ENCODE data around the gene PNPLA1.

DNA sequence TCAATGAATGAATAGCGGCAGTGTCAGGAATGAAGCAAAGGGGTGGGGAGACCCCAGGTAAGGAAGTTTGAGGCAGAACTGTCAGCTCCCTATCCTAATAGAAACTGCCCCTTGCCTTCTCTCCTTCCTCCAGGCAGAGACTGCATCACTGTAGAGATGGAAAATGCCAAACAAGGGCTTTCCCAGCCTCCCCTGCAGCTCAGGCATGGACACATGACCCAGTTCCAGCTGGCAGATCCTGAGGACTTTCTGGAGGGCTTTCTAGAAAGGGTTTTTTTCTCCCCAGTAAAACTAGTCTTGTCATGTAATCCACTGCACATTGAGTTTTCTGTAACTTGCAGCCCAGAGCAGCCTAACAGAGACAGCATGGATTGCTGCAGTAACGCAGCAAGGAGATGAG is 17.9 kb upstream of the PNPLA1 start:
- no peak for TF ChIP-seq POLR2A (IDR thresholded peaks at IDR 0.05)
- TF ChIP-seq, protein P1, sequence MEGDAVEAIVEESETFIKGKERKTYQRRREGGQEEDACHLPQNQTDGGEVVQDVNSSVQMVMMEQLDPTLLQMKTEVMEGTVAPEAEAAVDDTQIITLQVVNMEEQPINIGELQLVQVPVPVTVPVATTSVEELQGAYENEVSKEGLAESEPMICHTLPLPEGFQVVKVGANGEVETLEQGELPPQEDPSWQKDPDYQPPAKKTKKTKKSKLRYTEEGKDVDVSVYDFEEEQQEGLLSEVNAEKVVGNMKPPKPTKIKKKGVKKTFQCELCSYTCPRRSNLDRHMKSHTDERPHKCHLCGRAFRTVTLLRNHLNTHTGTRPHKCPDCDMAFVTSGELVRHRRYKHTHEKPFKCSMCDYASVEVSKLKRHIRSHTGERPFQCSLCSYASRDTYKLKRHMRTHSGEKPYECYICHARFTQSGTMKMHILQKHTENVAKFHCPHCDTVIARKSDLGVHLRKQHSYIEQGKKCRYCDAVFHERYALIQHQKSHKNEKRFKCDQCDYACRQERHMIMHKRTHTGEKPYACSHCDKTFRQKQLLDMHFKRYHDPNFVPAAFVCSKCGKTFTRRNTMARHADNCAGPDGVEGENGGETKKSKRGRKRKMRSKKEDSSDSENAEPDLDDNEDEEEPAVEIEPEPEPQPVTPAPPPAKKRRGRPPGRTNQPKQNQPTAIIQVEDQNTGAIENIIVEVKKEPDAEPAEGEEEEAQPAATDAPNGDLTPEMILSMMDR (IDR thresholded peaks at IDR 0.05 in 4 of 5, conservative IDR thresholded peaks at IDR 0.05 in 1 of 5), result no peak

All from gastrocnemius medialis (tissue), 4 donors.